WTC11 (cell line): Measurements from ENCODE around the gene PDLIM1.

ENCODE experiments used
- CDX4 ChIP-seq: fragments of 250-450 bp; sonication (Bioruptor Pico); IDR thresholded peaks from 2 replicates; pipeline ENCODE4 v1.9.0; 2021; ENCODE audit warnings: moderate library complexity, mild to moderate bottlenecking, inconsistent platforms, borderline replicate concordance
- CREB1 ChIP-seq: sonication (generic); formaldehyde crosslinking; IDR thresholded peaks from 2 replicates; pipeline ENCODE4 v1.8.0; 2023; ENCODE audit warnings: mild to moderate bottlenecking, missing genetic modification reagents
- CTCF ChIP-seq: fragments of 200-600 bp; IDR thresholded peaks from 2 replicates; pipeline ENCODE4 v1.8.0; 2022; ENCODE audit warnings: antibody characterized with exemption
- E2F1 ChIP-seq: sonication (generic); formaldehyde crosslinking; IDR thresholded peaks from 2 replicates; pipeline ENCODE4 v1.8.0; 2022; ENCODE audit warnings: mild to moderate bottlenecking, missing genetic modification reagents
- FOXP1 ChIP-seq: sonication (generic); formaldehyde crosslinking; IDR thresholded peaks from 2 replicates; pipeline ENCODE4 v1.8.0; 2022; ENCODE audit warnings: missing genetic modification reagents, mild to moderate bottlenecking, moderate library complexity, borderline replicate concordance
- HMGXB4 ChIP-seq: sonication (generic); formaldehyde crosslinking; IDR thresholded peaks from 2 replicates; pipeline ENCODE4 v1.8.1; 2023; ENCODE audit warnings: mild to moderate bottlenecking, moderate library complexity, missing genetic modification reagents
- NFE2L1 ChIP-seq: sonication (generic); formaldehyde crosslinking; IDR thresholded peaks from 2 replicates; pipeline ENCODE4 v1.8.1; 2023; ENCODE audit warnings: missing genetic modification reagents
- NR1H2 ChIP-seq: sonication (generic); formaldehyde crosslinking; IDR thresholded peaks from 2 replicates; pipeline ENCODE4 v1.9.0; 2021; ENCODE audit warnings: mild to moderate bottlenecking, moderate library complexity, missing genetic modification reagents
- SMAD4 ChIP-seq: sonication (generic); formaldehyde crosslinking; IDR thresholded peaks from 2 replicates; pipeline ENCODE4 v1.8.0; 2022; ENCODE audit warnings: mild to moderate bottlenecking, missing genetic modification reagents
- TP53 ChIP-seq: sonication (generic); formaldehyde crosslinking; IDR thresholded peaks from 2 replicates; pipeline ENCODE4 v1.8.1; 2023; ENCODE audit warnings: mild to moderate bottlenecking, missing genetic modification reagents
- ZNF232 ChIP-seq: sonication (generic); formaldehyde crosslinking; IDR thresholded peaks from 2 replicates; pipeline ENCODE4 v1.8.0; 2022; ENCODE audit warnings: mild to moderate bottlenecking, missing genetic modification reagents

- no peak for TF ChIP-seq CTCF
- no peak for TF ChIP-seq SMAD4
- no peak for TF ChIP-seq NR1H2 (CRISPR knock-in tag)
- TF ChIP-seq NFE2L1, result no peak
- TF ChIP-seq CREB1 (CRISPR knock-in tag), result no peak
- TF ChIP-seq TP53 (CRISPR knock-in tag), result no peak
- no peak for TF ChIP-seq FOXP1 (CRISPR knock-in tag)
- no peak for TF ChIP-seq CDX4 (CRISPR knock-in tag)
- no peak for TF ChIP-seq HMGXB4 (CRISPR knock-in tag)
- TF ChIP-seq E2F1, result no peak
- no peak for TF ChIP-seq ZNF232 (CRISPR knock-in tag)
Observed at GRCh38 chr10:95250856-95251255, 39.9 kb downstream of the PDLIM1 start.
